ENCODE results near the gene CARD6. TPM values are rescaled to one million over a fixed set of nuclear protein-coding genes. Genes with fewer than 3 reads are reported as not detected.

Gene CARD6
- total and polyA plus RNA-seq, 2 donors (not counting 1 experiment from before 2014, with no cell fraction given) = 0.72 to 2.7 TPM

DNA sequence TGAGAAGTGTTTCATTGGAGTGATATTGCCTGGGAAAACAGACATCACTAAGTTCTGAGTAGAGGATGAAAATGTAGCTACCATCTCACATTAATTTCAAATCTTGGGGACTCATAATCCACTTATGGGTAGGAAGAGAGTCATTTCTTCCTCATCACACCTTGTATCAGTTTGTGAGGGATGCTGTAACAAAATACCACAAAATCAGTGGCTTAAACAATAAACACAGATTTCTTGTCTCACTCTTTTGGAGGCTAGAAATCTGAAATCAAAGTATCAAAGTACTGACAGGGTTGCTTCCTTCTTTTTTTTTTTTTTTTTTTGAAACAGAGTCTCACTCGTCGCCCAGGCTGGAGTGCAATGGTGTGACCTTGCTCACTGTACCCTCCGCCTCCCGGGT is 3.4 kb downstream of the CARD6 start:
- no peak for TF ChIP-seq EZH2 (IDR thresholded peaks at IDR 0.05; ENCODE audit: borderline replicate concordance, insufficient read depth, low read depth, low read length, poor library complexity, severe bottlenecking)
- TF ChIP-seq, protein P1, sequence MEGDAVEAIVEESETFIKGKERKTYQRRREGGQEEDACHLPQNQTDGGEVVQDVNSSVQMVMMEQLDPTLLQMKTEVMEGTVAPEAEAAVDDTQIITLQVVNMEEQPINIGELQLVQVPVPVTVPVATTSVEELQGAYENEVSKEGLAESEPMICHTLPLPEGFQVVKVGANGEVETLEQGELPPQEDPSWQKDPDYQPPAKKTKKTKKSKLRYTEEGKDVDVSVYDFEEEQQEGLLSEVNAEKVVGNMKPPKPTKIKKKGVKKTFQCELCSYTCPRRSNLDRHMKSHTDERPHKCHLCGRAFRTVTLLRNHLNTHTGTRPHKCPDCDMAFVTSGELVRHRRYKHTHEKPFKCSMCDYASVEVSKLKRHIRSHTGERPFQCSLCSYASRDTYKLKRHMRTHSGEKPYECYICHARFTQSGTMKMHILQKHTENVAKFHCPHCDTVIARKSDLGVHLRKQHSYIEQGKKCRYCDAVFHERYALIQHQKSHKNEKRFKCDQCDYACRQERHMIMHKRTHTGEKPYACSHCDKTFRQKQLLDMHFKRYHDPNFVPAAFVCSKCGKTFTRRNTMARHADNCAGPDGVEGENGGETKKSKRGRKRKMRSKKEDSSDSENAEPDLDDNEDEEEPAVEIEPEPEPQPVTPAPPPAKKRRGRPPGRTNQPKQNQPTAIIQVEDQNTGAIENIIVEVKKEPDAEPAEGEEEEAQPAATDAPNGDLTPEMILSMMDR (IDR thresholded peaks at IDR 0.05) = no peak
- H3K9ac ChIP-seq (ENCODE audit: low read length) = no peak overlapping the region
- no peak overlapping the region for H3K4me3 ChIP-seq (ENCODE audit: control extremely low read depth in 1 of 5, extremely low read depth in 1 of 5, insufficient read depth in 1 of 5, low read depth in 2 of 5, low read length in 4 of 5)
- intact Hi-C loops (cut with micrococcal nuclease) = no loop called here
- no peak overlapping the region for H3K27ac Mint-ChIP-seq
- H2AFZ ChIP-seq (ENCODE audit: insufficient read depth, low read depth, low read length, poor library complexity, severe bottlenecking) = no peak overlapping the region
- H3K27me3 ChIP-seq (replicated peaks in 1 of 4; ENCODE audit: control extremely low read depth in 1 of 4, control insufficient read depth in 3 of 4, insufficient read depth in 4 of 4, low read length in 3 of 4) = no peaks in the 10 kb centered on the region
- no peak overlapping the region for H3K27ac ChIP-seq (ENCODE audit: low read length in 2 of 2)
- CTCF ChIA-PET = no interaction called here
- no peak overlapping the region for H3K4me3 Mint-ChIP-seq
- DNase-seq = no peak
- POLR2A ChIA-PET = no interaction called here
- WGBS (ENCODE audit: insufficient coverage) = 100% methylated on average over 4 of the region's 4 CpGs
- peaks cover 17% of the 10 kb centered on the region for H3K4me1 Mint-ChIP-seq
- H3K9me3 Mint-ChIP-seq (ENCODE audit: insufficient read depth) = no peaks in the 10 kb centered on the region
- H3K36me3 ChIP-seq (replicated peaks in 1 of 2; ENCODE audit: control extremely low read depth in 1 of 2, control insufficient read depth in 1 of 2, extremely low read depth in 1 of 2, insufficient read depth in 2 of 2, low read length in 1 of 2) = no peaks in the 10 kb centered on the region
- H3K4me2 ChIP-seq (replicated peaks; ENCODE audit: low read depth, low read length, poor library complexity, severe bottlenecking) = no peak overlapping the region
- no peak for ATAC-seq (ENCODE audit: low read depth)
- peaks cover 11 to 12% of the 10 kb centered on the region in 2 donors for H3K4me1 ChIP-seq (ENCODE audit: control insufficient read depth in 2 of 2, insufficient read depth in 2 of 2, low read length in 2 of 2)
- no peaks in the 10 kb centered on the region for H3K79me2 ChIP-seq (ENCODE audit: control insufficient read depth, insufficient read depth, low read length)
- H3K9me3 ChIP-seq (ENCODE audit: control extremely low read depth in 1 of 3, control insufficient read depth in 2 of 3, insufficient read depth in 1 of 3, low read length in 2 of 3) = peaks cover 0 to 3% (median 0%) of the 10 kb centered on the region in 3 donors
- H3K27me3 Mint-ChIP-seq = no peaks in the 10 kb centered on the region
- no peaks in the 10 kb centered on the region for H4K20me1 ChIP-seq (ENCODE audit: control insufficient read depth, insufficient read depth, low read length, poor library complexity, severe bottlenecking)

DNA sequence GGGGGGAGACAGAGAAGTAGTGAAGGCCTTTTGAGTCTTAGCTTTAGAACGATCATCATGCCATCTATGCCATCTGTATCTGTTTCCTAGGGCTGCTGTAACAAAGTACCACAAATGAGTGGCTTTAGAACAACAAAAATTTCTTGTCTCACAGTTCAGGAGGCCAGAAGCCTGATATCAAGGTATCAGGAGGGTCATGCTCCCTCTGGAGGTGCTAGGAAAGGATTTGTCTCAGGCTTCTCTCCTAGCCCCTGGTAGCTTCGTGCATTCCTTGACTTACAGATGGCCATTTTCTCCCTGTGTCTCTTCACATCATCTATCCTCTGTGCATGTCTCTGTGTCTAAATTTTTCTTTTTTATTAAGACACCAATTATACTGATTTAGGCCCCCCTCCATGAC is 5.2 kb downstream of the CARD6 start:
- Histone ChIP-seq H3K36me3 (replicated peaks in 1 of 2; ENCODE audit: control extremely low read depth in 1 of 2, control insufficient read depth in 1 of 2, extremely low read depth in 1 of 2, insufficient read depth in 2 of 2, low read length in 1 of 2) (no peaks in the 10 kb centered on the region), H3K79me2 (ENCODE audit: control insufficient read depth, insufficient read depth, low read length) (no peaks in the 10 kb centered on the region), H2AFZ (ENCODE audit: insufficient read depth, low read depth, low read length, poor library complexity, severe bottlenecking) (no peak overlapping the region), H3K9ac (ENCODE audit: low read length) (no peak overlapping the region), H3K9me3 (ENCODE audit: control extremely low read depth in 1 of 3, control insufficient read depth in 2 of 3, insufficient read depth in 1 of 3, low read length in 2 of 3) (peaks cover 0 to 3% (median 0%) of the 10 kb centered on the region in 3 donors), H3K27me3 (replicated peaks in 1 of 4; ENCODE audit: control extremely low read depth in 1 of 4, control insufficient read depth in 3 of 4, insufficient read depth in 4 of 4, low read length in 3 of 4) (no peaks in the 10 kb centered on the region), H3K27ac (ENCODE audit: low read length in 2 of 2) (no peak overlapping the region), H4K20me1 (ENCODE audit: control insufficient read depth, insufficient read depth, low read length, poor library complexity, severe bottlenecking) (no peaks in the 10 kb centered on the region), H3K4me1 (ENCODE audit: control insufficient read depth in 2 of 2, insufficient read depth in 2 of 2, low read length in 2 of 2) (peaks cover 12% of the 10 kb centered on the region in 2 donors), H3K4me3 (ENCODE audit: control extremely low read depth in 1 of 5, extremely low read depth in 1 of 5, insufficient read depth in 1 of 5, low read depth in 2 of 5, low read length in 4 of 5) (no peak overlapping the region), H3K4me2 (replicated peaks; ENCODE audit: low read depth, low read length, poor library complexity, severe bottlenecking) (no peak overlapping the region)
- Mint-ChIP-seq H3K4me3 (no peak overlapping the region), H3K9me3 (ENCODE audit: insufficient read depth) (no peaks in the 10 kb centered on the region), H3K27me3 (no peaks in the 10 kb centered on the region), H3K4me1 (peaks cover 14% of the 10 kb centered on the region), H3K27ac (no peak overlapping the region)
- no CpG with 5 or more reads among the region's 2 CpGs for WGBS (ENCODE audit: insufficient coverage)
- DNase-seq (no peak), ATAC-seq (ENCODE audit: low read depth) (no peak)
- CTCF ChIA-PET = no interaction called here
- POLR2A ChIA-PET = no interaction called here
- TF ChIP-seq, protein P1 (IDR thresholded peaks at IDR 0.05) = no peak
- TF ChIP-seq EZH2 (IDR thresholded peaks at IDR 0.05; ENCODE audit: borderline replicate concordance, insufficient read depth, low read depth, low read length, poor library complexity, severe bottlenecking) = no peak
- intact Hi-C loops (cut with micrococcal nuclease) = no loop called here

Measured in B cell (primary cell).